Thyroid gland (tissue), 4 donors: ENCODE results near the gene FRMD4B. TPM values are rescaled to one million over a fixed set of nuclear protein-coding genes. Genes with fewer than 3 reads are reported as not detected.
"Not testable (repeated sequence)": the region's sequence is repeated elsewhere in the genome, so short reads cannot be mapped to it uniquely, and the experiment has no call there.

Source experiments
- DNase-seq, 2 donors: peaks; one replicate each; pipeline ENCODE4 v3.0.0-alpha.2; 2019
- H3K27ac ChIP-seq, 3 donors: fragments of 200-600 bp; sonication (generic); 1 replicate in 2 of 3; 2 replicates in 1 of 3; pipeline ENCODE4 v1.5.1; 2016 to 2019; ENCODE audit warnings: mild to moderate bottlenecking in 1 of 3, moderate library complexity in 1 of 3
- H3K27me3 ChIP-seq: fragments of 200-600 bp; sonication (generic); one replicate; pipeline ENCODE4 v1.5.1; 2019
- H3K36me3 ChIP-seq, 2 donors: fragments of 200-600 bp; sonication (generic); one replicate each; pipeline ENCODE4 v1.5.1; 2016 to 2019
- H3K4me1 ChIP-seq, 2 donors: fragments of 200-600 bp; sonication (generic); one replicate each; pipeline ENCODE4 v1.5.1; 2017 to 2019
- H3K4me3 ChIP-seq, 3 donors: fragments of 200-600 bp; sonication (generic); replicated peaks in 1 of 3; 1 replicate in 2 of 3; 2 replicates in 1 of 3; pipeline ENCODE4 v1.5.1; 2016; ENCODE audit warnings: mild to moderate bottlenecking in 1 of 3
- H3K9me3 ChIP-seq: fragments of 200-600 bp; sonication (generic); one replicate; pipeline ENCODE4 v1.5.1; 2017
- POLR2A ChIP-seq, 2 donors: fragments of 450-650 bp; IDR thresholded peaks; one replicate each; pipeline ENCODE4 v1.6.1; 2017; ENCODE audit warnings: antibody characterized with exemption in 2 of 2, mild to moderate bottlenecking in 2 of 2, moderate library complexity in 1 of 2
- WGBS, 2 donors: methylation state at CpG; one replicate each; pipeline ENCODE4 v1.1.5; 2017; 5-methylcytosine and 5-hydroxymethylcytosine counted together
- intact Hi-C: fragments of 100-400 bp; cut with DNase I; formaldehyde crosslinking; loops from one replicate; pipeline ENCODE4 v1.15.1; 2023
- total RNA-seq, 4 donors: library from RNA; depleted of rRNA; stranded (reverse); fragments of >200 nt; gene quantifications; one replicate each; pipeline ENCODE4 v1.2.3, GENCODE V29; 2016
- TF ChIP-seq, protein P1 (sequence below), 6 experiments: fragments of 200-600 bp in 3 of 6; fragments of 450-650 bp in 3 of 6; sonication (generic) in 3 of 6; IDR thresholded peaks; one replicate each; pipeline ENCODE4 v1.5.1; 2016 to 2019; ENCODE audit warnings: antibody characterized with exemption in 6 of 6, mild to moderate bottlenecking in 2 of 6, inconsistent platforms in 1 of 6, moderate library complexity in 1 of 6

The FRMD4B gene
- total RNA-seq, 4 donors from 2014 or later, result 109 to 224 (median 161) TPM

DNA sequence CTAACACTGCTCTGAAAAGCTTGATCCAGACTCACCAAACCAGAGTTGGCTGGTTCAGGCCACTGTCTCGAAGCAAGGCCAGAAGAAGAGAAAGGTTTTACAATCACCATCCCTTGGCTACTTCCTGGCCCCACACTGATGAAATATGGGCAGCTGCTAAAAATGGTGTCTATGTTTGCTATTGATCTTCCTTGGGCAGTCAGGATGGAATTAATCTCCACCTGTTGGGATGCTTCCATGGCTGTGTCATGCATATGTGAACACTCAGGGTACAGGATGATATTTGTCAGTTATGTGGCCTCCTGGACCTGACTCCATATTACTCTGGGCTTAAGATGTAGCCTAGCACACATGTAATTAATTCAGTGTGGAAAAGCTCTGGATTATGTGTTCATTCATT lies 61.9 kb downstream of the FRMD4B start:
- TF ChIP-seq, protein P1, sequence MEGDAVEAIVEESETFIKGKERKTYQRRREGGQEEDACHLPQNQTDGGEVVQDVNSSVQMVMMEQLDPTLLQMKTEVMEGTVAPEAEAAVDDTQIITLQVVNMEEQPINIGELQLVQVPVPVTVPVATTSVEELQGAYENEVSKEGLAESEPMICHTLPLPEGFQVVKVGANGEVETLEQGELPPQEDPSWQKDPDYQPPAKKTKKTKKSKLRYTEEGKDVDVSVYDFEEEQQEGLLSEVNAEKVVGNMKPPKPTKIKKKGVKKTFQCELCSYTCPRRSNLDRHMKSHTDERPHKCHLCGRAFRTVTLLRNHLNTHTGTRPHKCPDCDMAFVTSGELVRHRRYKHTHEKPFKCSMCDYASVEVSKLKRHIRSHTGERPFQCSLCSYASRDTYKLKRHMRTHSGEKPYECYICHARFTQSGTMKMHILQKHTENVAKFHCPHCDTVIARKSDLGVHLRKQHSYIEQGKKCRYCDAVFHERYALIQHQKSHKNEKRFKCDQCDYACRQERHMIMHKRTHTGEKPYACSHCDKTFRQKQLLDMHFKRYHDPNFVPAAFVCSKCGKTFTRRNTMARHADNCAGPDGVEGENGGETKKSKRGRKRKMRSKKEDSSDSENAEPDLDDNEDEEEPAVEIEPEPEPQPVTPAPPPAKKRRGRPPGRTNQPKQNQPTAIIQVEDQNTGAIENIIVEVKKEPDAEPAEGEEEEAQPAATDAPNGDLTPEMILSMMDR (IDR thresholded peaks at IDR 0.05), result no peak
- no peak for TF ChIP-seq POLR2A (IDR thresholded peaks at IDR 0.05)
- H3K4me3 ChIP-seq, result no peak overlapping the region
- 100% methylated on average over 1 of the region's 1 CpG for WGBS, 2 donors
- no peaks in the 10 kb centered on the region for H3K36me3 ChIP-seq
- H3K4me1 ChIP-seq, result peaks cover 6 to 25% of the 10 kb centered on the region in 2 donors
- H3K9me3 ChIP-seq, result no peaks in the 10 kb centered on the region
- H3K27me3 ChIP-seq, result no peaks in the 10 kb centered on the region
- no peak for DNase-seq
- intact Hi-C loops, result no loop called here
- no peak overlapping the region for H3K27ac ChIP-seq

DNA sequence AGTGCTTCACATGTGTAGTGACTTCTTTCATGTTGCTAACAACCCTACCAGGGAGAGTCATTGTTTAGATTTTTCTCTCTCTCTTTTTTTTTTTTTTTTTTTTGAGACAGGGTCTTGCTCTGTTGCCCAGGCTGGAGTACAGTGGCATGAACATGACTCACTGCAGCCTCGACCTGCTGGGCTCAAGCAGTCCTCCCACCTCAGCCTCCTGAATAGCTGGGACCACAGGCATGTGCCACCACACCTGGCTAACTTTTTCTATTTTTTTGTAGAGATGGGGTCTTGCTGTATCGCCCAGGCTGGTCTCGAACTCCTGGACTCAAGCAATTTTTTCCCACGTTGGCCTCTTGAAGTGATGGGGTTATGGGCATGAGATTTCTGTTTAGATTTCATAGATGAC lies 63.4 kb downstream of the FRMD4B start:
- H3K9me3 ChIP-seq, H3K27me3 ChIP-seq, DNase-seq, H3K36me3 ChIP-seq, intact Hi-C loops, H3K4me3 ChIP-seq, H3K27ac ChIP-seq: not testable (repeated sequence)
- peaks cover 6 to 18% of the 10 kb centered on the region in 2 donors for H3K4me1 ChIP-seq
- 88 to 93% methylated on average over 4 of the region's 4 CpGs for WGBS, 2 donors

DNA sequence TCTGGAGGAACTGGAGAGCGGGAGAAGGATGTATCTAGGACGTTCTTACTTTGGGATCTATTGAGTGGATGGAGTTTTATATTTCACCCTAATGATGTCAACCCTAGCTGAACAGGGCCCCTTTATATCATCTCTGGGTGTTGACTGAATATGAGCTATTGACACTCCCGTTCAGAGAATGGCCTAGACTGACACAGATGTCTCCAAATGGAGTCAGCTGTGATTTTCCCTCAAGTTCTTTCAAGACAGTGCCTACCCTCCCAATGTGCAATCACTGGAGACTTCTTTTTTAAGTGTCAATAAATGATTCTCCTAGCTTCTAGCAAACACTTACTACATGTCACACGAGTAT lies 63.8 kb downstream of the FRMD4B start:
- Histone ChIP-seq H3K4me3 (no peak overlapping the region), H3K4me1 (peaks cover 6 to 14% of the 10 kb centered on the region in 2 donors), H3K27me3 (no peaks in the 10 kb centered on the region), H3K36me3 (no peaks in the 10 kb centered on the region), H3K27ac (no peak overlapping the region), H3K9me3 (no peaks in the 10 kb centered on the region)
- DNase-seq, result no peak
- WGBS, 2 donors, result 89 to 93% methylated on average over 4 of the region's 4 CpGs
- TF ChIP-seq, protein P1 (IDR thresholded peaks at IDR 0.05), result no peak
- no peak for TF ChIP-seq POLR2A (IDR thresholded peaks at IDR 0.05)
- intact Hi-C loops, result no loop called here

DNA sequence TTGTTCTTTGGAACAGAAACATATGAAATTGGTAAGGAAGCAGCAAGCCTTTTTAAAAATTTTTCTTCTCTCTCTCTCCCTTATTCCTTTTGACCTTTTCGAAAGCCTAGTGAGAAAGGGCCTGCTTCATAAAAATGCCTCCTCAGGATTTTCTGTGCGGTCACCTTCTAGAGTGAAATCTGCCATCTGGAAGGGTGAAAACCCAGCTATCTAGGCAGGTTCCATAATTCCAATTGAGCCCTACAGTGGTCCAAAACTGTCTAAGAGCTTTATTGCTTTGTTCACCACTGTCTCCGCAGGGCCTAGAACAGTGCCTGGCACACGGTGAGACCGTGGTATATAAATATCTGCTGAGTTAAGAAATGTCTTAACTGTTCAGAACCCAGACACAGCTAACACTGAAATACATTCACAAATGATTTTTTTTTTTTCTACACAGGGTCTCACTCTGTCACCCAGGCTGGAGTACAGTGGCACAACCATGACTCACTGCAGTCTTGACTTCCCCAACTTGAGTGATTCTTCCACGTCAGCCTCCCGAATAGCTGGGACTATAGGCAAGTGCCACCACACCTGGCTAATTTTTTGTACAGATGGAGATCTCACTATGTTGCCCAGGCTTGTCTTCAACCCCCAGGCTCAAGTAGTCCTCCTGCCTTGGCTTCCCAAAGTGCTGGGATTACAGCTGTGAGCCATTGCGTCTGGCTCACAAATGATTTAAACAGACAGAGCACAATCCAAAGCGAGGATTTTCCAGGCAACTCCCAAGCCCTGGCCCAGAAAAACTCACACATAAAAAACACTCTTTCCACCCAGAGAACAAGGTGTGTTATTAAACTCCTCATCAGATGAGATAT lies 64.4 kb downstream of the FRMD4B start:
- Histone ChIP-seq H3K4me3 (no peak overlapping the region), H3K27me3 (no peaks in the 10 kb centered on the region), H3K27ac (no peak overlapping the region), H3K4me1 (peaks cover 6 to 9% of the 10 kb centered on the region in 2 donors), H3K9me3 (no peaks in the 10 kb centered on the region), H3K36me3 (no peaks in the 10 kb centered on the region)
- 93 to 94% methylated on average over 9 of the region's 9 CpGs for WGBS, 2 donors
- intact Hi-C loops, result no loop called here
- TF ChIP-seq, protein P1 (IDR thresholded peaks at IDR 0.05), result no peak
- no peak for TF ChIP-seq POLR2A (IDR thresholded peaks at IDR 0.05)
- DNase-seq, result no peak

DNA sequence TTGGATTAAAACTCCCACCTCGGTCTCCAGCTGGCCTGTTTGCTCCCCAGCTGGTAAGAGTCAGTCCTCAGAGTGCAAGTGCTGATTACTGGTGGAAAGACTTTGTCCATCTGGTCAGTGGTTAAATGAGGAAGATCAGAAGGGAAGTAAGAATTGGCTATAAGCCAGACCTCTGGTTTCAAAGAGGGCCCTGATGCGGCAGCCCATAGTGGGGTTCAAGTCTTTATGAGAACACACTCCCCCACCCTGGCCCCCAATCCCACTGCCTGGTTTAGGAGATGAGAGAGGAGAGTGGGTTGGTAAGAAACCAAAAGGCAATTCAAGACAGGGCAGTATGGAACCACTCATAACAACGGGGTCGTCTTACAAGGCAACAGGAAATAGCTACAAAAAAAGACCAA lies 65.0 kb downstream of the FRMD4B start:
- intact Hi-C loops, result no loop called here
- Histone ChIP-seq H3K4me1 (peaks cover 6 to 9% of the 10 kb centered on the region in 2 donors), H3K4me3 (no peak overlapping the region), H3K9me3 (no peaks in the 10 kb centered on the region), H3K36me3 (no peaks in the 10 kb centered on the region), H3K27me3 (no peaks in the 10 kb centered on the region), H3K27ac (no peak overlapping the region)
- WGBS, 2 donors, result 76 to 88% methylated on average over 4 of the region's 4 CpGs
- TF ChIP-seq, protein P1 (IDR thresholded peaks at IDR 0.05), result no peak
- no peak for TF ChIP-seq POLR2A (IDR thresholded peaks at IDR 0.05)
- no peak for DNase-seq
